Epithelial cell of esophagus (primary cell): ENCODE data around the gene SCAMP4.

Experiments
- DNase-seq: peaks from one replicate; pipeline ENCODE4 v3.0.0; 2010; ENCODE audit warnings: low read depth
- H3K4me3 ChIP-seq: 2 replicates; pipeline ENCODE4 v1.5.1; 2011; ENCODE audit warnings: mild to moderate bottlenecking, low read length, control low read depth
- TF ChIP-seq, protein P1 (sequence below): IDR thresholded peaks from 2 replicates; pipeline ENCODE4 v1.5.1; 2011; ENCODE audit warnings: low read depth, mild to moderate bottlenecking, low read length, control low read depth, inconsistent platforms; ENCODE audit not compliant: insufficient read depth; ENCODE audit errors: missing control alignments

The SCAMP4 gene

GRCh38 chr19:1936916-1937610, 31.9 kb downstream of the SCAMP4 start:
- DNase-seq, result no peak
- TF ChIP-seq, protein P1, sequence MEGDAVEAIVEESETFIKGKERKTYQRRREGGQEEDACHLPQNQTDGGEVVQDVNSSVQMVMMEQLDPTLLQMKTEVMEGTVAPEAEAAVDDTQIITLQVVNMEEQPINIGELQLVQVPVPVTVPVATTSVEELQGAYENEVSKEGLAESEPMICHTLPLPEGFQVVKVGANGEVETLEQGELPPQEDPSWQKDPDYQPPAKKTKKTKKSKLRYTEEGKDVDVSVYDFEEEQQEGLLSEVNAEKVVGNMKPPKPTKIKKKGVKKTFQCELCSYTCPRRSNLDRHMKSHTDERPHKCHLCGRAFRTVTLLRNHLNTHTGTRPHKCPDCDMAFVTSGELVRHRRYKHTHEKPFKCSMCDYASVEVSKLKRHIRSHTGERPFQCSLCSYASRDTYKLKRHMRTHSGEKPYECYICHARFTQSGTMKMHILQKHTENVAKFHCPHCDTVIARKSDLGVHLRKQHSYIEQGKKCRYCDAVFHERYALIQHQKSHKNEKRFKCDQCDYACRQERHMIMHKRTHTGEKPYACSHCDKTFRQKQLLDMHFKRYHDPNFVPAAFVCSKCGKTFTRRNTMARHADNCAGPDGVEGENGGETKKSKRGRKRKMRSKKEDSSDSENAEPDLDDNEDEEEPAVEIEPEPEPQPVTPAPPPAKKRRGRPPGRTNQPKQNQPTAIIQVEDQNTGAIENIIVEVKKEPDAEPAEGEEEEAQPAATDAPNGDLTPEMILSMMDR, result no peak

GRCh38 chr19:1938071-1938470, 32.9 kb downstream of the SCAMP4 start:
- TF ChIP-seq, protein P1, result no peak
- no peak overlapping the region for H3K4me3 ChIP-seq
- DNase-seq, result no peak

More at GRCh38 chr19:1936916-1937610, 31.9 kb downstream of the SCAMP4 start:
- H3K4me3 ChIP-seq, result no peak overlapping the region

- DNase-seq, result no peak
- TF ChIP-seq, protein P1, result no peak
- peak within 1 kb of the TSS; percentile 68 for H3K4me3 ChIP-seq
These were observed 36.2 kb downstream of the SCAMP4 start, which contains the start of gene CSNK1G2 for GRCh38 chr19:1941146-1942077. TSS of gene CSNK1G2 (plus strand) at chr19:1941172. CDS start at chr19:1969773, 28,601 bp downstream.

GRCh38 chr19:1942078-1942933, 37.1 kb downstream of the SCAMP4 start:
- DNase-seq, result peak; percentile 74
- TF ChIP-seq, protein P1, result no peak

DNA sequence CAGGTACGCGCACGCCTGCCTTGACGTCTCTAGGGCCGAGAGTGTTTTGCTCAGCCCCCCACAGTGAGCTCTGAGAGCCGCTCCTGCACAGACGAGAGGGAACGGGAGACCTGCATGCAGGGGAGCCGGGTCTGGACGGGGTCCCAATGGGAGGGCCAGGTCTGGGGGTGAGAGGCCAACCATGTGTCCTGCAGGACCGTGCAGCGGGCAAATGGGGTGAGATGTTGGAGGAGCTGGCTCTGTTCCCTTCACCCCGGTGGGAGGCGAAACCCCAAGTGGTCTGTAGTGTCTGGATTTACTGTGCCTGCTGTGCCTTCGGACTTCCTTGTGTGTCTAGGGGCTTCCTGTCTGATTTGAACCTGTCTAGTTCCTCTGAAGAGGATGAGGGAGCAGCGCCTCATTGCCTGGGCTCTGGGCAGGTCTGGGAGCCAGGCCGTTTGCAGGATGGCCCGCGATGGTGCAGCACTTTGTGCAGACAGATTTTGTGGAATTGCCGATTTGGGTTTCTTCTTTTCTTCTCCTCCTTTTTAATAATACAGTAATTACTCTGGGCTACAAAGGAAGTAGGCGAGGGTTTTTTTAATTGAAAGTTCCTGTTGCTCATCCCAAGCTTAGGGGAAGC, 37.8 kb downstream of the SCAMP4 start:
- no peak for DNase-seq
- TF ChIP-seq, protein P1, result no peak
- peak overlapping the region; percentile 68 for H3K4me3 ChIP-seq

More at GRCh38 chr19:1942078-1942933, 37.1 kb downstream of the SCAMP4 start:
- peak overlapping the region; percentile 68 for H3K4me3 ChIP-seq

DNA sequence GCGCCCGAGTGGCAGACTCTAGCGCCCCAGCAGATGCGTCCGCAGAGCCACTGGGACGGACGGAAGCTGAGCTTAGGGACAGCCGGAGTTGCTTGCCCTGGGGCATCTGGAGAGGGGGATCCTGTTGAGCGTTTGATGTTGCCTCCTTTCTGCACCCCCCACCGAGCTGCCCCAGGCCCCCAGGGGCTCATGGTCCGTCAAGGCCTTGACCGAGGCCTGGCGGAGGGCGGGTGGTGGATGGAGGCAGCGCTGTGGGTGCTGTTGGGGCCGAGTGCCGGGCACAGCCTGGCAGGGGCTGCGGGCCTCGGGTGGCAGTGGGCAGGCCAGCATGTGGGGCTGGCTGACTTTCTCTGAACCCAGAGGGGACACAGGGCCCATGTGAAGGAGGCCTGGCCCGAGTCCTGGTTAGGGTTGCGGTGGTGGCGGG, 38.5 kb downstream of the SCAMP4 start:
- TF ChIP-seq, protein P1, result no peak
- no peak overlapping the region for H3K4me3 ChIP-seq
- DNase-seq, result no peak
